WERI-Rb-1 (cell line): ENCODE results near the gene WDR11.

Source experiments
- DNase-seq: peaks from one replicate; pipeline ENCODE4 v3.0.0-alpha.2; 2020
- H3K27ac ChIP-seq: fragments of 250-450 bp; sonication (Bioruptor Pico); 2 replicates; pipeline ENCODE4 v1.5.1; 2020; ENCODE audit warnings: mild to moderate bottlenecking, moderate library complexity
- H3K27me3 ChIP-seq: fragments of 250-450 bp; sonication (Bioruptor Pico); 2 replicates; pipeline ENCODE4 v1.5.1; 2021; ENCODE audit warnings: mild to moderate bottlenecking, low read depth, moderate library complexity; ENCODE audit not compliant: insufficient read depth, severe bottlenecking
- H3K36me3 ChIP-seq: fragments of 250-450 bp; sonication (Bioruptor Pico); 2 replicates; pipeline ENCODE4 v1.5.1; 2020; ENCODE audit warnings: mild to moderate bottlenecking, moderate library complexity
- H3K4me3 ChIP-seq: 2 replicates; pipeline ENCODE4 v1.5.1; 2011; ENCODE audit warnings: low read depth, mild to moderate bottlenecking, control low read depth, low read length
- H3K9me3 ChIP-seq: fragments of 250-450 bp; sonication (Bioruptor Pico); 2 replicates; pipeline ENCODE4 v1.5.1; 2021; ENCODE audit warnings: mild to moderate bottlenecking, moderate library complexity; ENCODE audit not compliant: severe bottlenecking
- TF ChIP-seq, protein P1 (sequence below): IDR thresholded peaks from 2 replicates; pipeline ENCODE4 v1.5.1; 2011; ENCODE audit warnings: low read depth, mild to moderate bottlenecking, control low read depth, inconsistent platforms, low read length

The WDR11 gene

GRCh38 chr10:120835603-120836002, 15.6 kb upstream of the WDR11 start:
- TF ChIP-seq, protein P1, sequence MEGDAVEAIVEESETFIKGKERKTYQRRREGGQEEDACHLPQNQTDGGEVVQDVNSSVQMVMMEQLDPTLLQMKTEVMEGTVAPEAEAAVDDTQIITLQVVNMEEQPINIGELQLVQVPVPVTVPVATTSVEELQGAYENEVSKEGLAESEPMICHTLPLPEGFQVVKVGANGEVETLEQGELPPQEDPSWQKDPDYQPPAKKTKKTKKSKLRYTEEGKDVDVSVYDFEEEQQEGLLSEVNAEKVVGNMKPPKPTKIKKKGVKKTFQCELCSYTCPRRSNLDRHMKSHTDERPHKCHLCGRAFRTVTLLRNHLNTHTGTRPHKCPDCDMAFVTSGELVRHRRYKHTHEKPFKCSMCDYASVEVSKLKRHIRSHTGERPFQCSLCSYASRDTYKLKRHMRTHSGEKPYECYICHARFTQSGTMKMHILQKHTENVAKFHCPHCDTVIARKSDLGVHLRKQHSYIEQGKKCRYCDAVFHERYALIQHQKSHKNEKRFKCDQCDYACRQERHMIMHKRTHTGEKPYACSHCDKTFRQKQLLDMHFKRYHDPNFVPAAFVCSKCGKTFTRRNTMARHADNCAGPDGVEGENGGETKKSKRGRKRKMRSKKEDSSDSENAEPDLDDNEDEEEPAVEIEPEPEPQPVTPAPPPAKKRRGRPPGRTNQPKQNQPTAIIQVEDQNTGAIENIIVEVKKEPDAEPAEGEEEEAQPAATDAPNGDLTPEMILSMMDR: no peak
- Histone ChIP-seq H3K36me3 (no peaks in the 10 kb centered on the region), H3K4me3 (no peak overlapping the region), H3K27ac (no peak overlapping the region), H3K27me3 (no peaks in the 10 kb centered on the region), H3K9me3 (no peaks in the 10 kb centered on the region)
- DNase-seq: no peak

DNA sequence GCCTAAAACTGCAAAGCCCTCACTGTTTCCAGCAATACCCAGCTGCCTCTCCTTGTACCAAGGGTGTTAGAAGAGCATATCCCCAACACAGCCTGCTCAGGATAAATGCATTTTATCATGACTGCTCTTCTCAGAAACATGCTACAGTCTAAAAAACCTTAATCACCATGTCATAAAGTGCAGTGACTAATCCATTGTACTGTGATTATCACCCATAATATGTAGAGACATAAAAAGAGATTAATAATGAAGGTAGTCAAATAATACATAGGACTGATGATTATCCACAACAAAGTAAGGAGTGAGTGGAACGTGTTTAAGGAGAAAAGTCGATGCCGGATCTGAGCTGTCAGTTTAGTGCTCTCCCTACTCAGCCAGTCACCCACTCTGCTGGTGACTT, 12.2 kb upstream of the WDR11 start:
- TF ChIP-seq, protein P1: no peak
- no peaks in the 10 kb centered on the region for H3K27me3 ChIP-seq
- no peak for DNase-seq
- H3K36me3 ChIP-seq: no peaks in the 10 kb centered on the region
- H3K27ac ChIP-seq: no peak overlapping the region
- H3K9me3 ChIP-seq: no peaks in the 10 kb centered on the region
- H3K4me3 ChIP-seq: no peak overlapping the region

DNA sequence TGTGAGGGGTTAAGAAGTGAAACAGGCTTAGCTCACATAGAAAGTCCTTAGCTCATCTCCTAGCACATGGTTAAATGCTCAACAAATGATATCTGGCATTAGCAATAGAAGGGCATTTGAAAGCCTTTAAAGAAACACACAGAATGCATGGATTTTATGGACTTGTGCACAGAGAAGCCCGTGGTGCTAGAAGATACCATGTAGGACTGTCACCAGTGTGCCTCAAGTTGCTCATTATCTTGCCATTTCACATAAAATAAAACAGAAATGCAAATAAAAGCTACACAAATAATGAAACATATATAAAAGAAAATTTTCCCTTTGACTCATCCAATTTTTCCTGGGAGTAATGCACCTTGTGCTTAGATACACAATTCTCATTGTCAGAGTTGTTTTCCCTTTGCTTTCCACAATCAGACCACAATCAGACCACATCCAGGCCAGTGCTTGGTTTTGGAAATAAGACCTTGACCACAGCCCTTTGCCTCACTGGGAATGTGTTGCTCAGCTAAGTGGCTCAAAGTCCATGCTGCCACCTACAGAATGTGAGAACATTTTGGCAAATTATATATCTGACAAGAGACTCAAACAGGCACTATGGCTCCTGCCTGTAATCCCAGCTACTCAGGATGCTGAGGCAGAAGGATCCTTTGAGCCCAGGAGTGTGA, 9.5 kb upstream of the WDR11 start:
- H3K27ac ChIP-seq: no peak overlapping the region
- no peaks in the 10 kb centered on the region for H3K27me3 ChIP-seq
- no peaks in the 10 kb centered on the region for H3K9me3 ChIP-seq
- no peak overlapping the region for H3K4me3 ChIP-seq
- no peak for DNase-seq
- no peaks in the 10 kb centered on the region for H3K36me3 ChIP-seq
- TF ChIP-seq, protein P1: no peak

DNA sequence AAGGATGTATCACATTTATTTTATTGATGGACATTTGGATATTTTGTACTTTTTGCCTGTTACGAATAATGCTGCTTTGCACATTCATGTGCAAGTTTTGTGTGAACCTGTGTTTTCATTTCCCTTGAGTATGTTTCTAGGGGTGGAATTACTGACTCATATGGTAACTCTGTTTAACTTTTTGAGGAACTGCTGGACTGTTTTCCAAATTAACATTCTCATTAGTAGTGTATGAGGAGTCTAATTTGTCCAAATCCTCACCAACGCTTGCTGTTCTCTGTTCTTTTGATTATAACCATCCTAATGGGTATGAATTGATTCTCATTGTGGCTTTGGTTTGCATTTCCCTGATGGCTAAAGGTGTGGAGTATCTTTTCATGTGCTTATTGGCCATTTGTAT, 3.2 kb downstream of the WDR11 start:
- Histone ChIP-seq H3K4me3 (no peak overlapping the region), H3K27ac (no peak overlapping the region), H3K9me3 (no peaks in the 10 kb centered on the region), H3K36me3 (peaks cover 6% of the 10 kb centered on the region; the same call in 1 of the 2 replicates), H3K27me3 (no peaks in the 10 kb centered on the region)
- DNase-seq: no peak
- TF ChIP-seq, protein P1: no peak

DNA sequence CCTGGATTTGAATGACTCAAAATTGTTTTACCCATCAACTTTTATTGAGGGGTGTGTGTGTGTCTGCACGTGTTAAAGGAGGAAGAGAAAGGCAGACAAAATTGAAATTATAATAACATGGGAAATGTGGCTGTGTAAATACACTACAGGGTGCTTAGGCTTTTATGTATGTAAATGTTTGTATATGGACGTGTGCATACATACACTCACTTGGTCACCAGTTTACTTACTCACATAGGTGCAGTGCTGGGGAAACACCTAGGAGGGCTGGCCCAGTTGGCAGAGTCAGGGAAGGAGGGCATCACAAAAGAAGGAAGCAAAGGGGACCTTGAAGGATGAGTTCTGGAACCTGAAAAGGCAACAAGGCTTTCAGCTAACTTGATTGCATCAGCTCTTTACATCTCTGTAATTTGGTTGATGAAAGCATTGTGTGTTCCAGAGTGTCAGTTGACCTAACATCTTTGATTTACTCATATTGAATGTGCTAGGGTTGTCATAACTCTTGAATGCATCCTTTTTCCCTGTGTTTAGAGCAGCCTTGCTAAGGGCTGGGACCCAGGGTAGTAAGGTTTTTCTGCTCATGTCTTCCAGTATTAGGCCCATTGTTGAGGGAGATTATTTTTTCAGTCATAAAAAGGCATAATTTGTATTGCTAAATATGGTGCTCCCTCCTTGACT, 10.2 kb downstream of the WDR11 start:
- TF ChIP-seq, protein P1: no peak
- DNase-seq: no peak
- Histone ChIP-seq H3K36me3 (no peaks in the 10 kb centered on the region), H3K9me3 (no peaks in the 10 kb centered on the region), H3K27me3 (no peaks in the 10 kb centered on the region), H3K4me3 (no peak overlapping the region), H3K27ac (no peak overlapping the region)
